HCT116 (cell line): ENCODE results near the gene SLC38A9.

Experiments used
- ATF3 ChIP-seq: IDR thresholded peaks from 2 replicates; pipeline ENCODE4 v1.6.1; 2012
- CTCF ChIP-seq, 3 experiments: fragments of 200-600 bp in 1 of 3; sonication (generic) in 1 of 3; IDR thresholded peaks in 2 of 3; conservative IDR thresholded peaks in 1 of 3; 2 replicates each; pipeline ENCODE4 v1.5.1; 2012 to 2017; ENCODE audit warnings: low read depth in 2 of 3, low read length in 2 of 3, antibody characterized with exemption in 1 of 3, borderline replicate concordance in 1 of 3, control low read depth in 1 of 3, mild to moderate bottlenecking in 1 of 3, mixed read lengths in 1 of 3, mixed run types in 1 of 3, moderate library complexity in 1 of 3; ENCODE audit not compliant: insufficient read depth in 1 of 3
- EGR1 ChIP-seq: IDR thresholded peaks from 2 replicates; pipeline ENCODE4 v1.6.1; 2012; ENCODE audit warnings: low read depth
- FOSL1 ChIP-seq: IDR thresholded peaks from 2 replicates; pipeline ENCODE4 v1.6.1; 2012; ENCODE audit warnings: low read depth
- JUND ChIP-seq: IDR thresholded peaks from 2 replicates; pipeline ENCODE4 v1.6.1; 2012
- POLR2A ChIP-seq: IDR thresholded peaks from 2 replicates; pipeline ENCODE4 v1.7.0; 2011; ENCODE audit warnings: borderline replicate concordance; ENCODE audit not compliant: insufficient read depth, insufficient read length; ENCODE audit errors: extremely low read depth
- SP1 ChIP-seq: IDR thresholded peaks from 2 replicates; pipeline ENCODE4 v1.6.1; 2012; ENCODE audit warnings: low read depth

- TF ChIP-seq CTCF (IDR thresholded peaks at IDR 0.05 in 2 of 3, conservative IDR thresholded peaks at IDR 0.05 in 1 of 3; ENCODE audit: borderline replicate concordance in 1 of 3, insufficient read depth in 1 of 3, low read depth in 2 of 3, low read length in 2 of 3) (no peak), FOSL1 (no peak), POLR2A (no peak), SP1 (no peak), EGR1 (no peak), ATF3 (no peak), JUND (no peak)
These were observed 44.2 kb downstream of the SLC38A9 start for GRCh38 chr5:55667938-55668337.
